ENCODE data around the gene REXO1.
"Not testable (repeated sequence)": the region's sequence is repeated elsewhere in the genome, so short reads cannot be mapped to it uniquely, and the experiment has no call there.

REXO1 gene

GRCh38 chr19:1876496-1877279 is 28.4 kb upstream of the REXO1 start:
- DNase-seq = not testable (repeated sequence)

DNA sequence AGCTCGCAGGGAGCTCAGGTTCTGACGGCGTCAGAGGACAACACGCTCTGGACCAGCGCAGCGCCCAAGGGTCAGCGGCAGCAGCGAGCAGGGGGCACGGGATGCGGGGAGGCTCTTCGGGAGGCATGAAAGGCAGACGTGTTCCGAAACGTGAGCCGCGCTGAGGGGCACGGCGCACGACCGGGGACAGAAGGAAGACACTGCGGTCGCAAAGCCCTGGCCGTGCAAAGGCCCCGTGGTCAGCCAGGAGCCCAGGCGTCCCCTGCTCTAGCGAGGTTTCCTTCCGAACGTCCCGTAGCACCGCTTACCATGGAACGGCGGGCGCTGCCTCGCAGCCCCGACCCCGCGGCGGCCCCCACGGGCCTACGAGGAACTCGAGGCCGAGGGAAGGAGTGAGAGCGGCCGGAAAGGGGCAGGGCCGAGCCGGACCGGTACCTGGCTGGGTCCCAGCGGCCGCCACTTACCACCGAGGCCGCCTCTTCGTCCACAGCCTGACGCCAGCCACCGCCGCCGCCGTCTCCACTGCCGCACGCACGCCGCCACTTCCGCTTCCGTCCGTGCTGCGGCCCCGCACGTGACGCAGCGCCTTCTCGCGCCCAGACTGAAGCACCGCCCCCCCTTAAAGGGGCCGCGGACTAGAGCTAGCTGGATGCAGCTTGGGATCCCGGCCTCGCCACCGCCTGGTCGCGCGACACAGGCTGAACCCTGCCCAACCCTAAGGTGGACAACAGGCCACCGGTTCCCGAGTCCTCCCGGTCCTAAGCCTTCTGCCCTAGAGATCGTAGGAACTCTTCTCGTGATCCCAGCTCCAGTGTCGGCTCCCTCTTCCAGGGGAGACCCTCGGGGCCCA is 27.6 kb upstream of the REXO1 start:
- DNase-seq = peak; percentile 90

GRCh38 chr19:1875265-1875645 is 27.0 kb upstream of the REXO1 start:
- not testable (repeated sequence) for DNase-seq

GRCh38 chr19:1874554-1875185 is 26.4 kb upstream of the REXO1 start:
- DNase-seq = no peak

- DNase-seq = no peak
Measured at GRCh38 chr19:1873524-1874473, 25.5 kb upstream of the REXO1 start.

DNA sequence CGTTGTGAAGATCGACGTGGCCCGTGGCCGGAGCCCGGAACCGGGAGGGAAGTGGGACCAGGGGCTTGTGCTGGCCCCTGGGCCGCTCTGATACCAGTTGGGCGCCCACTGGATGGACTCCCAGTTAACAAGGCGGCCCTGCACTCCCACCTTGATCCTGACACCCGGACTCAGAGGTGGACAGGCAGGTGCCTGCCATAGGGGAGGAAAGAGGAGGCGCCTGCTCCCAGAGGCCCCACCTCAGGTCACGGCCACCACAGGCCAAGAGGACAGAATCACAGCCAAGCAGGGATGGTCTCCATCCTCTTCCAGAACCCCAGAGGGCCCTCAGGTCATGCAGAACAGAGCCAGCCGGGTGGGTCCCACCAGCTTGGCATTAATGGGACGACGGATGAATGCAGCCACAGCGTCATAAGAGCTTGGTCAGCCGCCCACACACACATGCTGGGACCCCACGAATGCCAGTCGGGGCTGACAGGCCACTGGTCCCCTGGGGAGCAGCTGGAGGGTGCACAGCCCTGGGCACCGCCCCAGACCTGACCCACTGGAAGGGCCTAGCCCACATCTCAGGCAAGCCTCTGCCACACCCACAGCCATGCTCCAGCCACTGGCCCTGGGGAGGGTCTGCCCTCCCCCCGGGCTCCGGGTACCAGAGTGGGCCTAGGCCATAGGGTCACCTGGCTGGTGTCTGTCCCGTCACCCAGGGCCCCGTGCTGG is 24.7 kb upstream of the REXO1 start:
- DNase-seq = no peak

DNA sequence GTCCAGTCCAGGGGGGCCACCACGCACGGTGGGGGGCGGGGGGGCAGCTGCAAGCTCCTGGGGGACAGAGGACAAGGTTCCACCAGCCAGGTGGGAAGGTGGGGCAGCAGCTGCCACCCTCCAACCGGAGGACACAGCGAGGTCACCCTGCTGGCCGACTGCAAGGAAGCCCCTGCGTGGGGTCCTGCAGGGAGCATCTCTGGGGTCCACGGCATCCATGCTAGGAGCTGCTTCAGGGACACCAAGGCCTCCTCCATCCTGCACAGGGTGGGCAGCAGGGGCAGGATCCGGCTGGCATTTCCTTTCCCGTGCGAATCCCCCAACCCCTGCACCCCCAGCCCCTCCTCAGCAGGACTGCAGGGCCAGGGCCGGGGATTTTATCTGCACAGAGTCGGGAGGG is 23.3 kb upstream of the REXO1 start:
- DNase-seq = no peak

GRCh38 chr19:1871140-1871597 is 22.9 kb upstream of the REXO1 start:
- no peak for DNase-seq

DNA sequence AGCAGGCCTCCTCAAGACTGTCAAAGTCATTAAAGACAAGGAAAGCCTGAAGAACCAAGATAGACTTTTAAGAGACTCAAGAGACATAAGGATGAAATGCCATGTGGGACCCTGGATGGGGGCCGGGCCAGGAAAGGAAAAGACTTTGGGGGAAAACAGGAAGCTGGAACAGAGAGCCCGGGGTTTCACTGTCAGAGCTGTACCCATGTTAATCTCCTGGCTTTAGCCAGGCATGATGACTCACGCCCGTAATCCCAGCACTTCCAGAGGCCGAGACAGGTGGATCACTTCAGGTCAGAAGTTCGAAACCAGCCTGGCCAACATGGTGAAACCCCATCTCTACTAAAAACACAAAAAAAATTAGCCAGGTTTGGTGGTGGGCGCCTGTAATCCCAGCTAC is 20.7 kb upstream of the REXO1 start:
- peak; percentile 44 for DNase-seq

GRCh38 chr19:1867349-1867724 is 19.1 kb upstream of the REXO1 start:
- no peak for DNase-seq

GRCh38 chr19:1866693-1867348 is 18.5 kb upstream of the REXO1 start:
- no peak for DNase-seq

DNA sequence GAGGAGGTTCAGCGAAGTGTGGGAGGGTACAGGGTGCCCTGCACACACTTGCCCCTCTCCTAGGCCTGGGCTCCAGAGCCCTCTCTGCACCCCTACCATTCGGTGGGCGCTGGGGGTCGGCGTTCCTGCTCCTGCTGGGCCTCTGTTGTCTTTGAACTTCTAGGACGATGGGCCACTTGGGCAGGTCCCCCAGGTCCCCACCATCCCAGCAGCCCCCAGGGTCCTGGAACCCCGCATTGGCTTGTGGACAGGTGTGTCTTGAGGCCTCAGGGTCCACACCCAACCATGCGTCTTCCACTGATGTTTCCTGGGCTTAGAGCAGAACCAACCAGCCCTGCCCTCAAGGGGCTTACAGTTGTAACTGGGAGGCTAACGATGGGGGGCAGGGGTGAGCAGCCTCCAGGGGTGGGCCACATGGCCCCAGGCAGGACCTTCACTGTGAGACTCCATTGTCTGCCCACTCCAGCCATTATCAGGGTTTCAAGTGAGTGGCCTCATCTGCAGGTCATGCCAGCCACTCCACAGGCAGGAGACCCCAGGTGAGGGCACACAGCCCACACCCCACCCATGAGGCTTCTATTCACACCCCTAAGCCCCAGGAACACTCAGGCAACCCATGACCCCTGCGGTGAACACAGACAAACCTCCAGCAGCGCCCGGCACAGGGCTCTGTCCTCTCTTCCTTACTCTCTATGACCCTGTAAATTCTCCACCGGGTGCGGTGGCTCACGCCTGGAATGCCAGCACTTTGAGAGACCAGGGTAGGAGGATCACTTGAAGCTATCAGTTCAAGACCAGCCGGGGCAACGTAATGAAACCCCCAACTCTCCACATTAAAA is 17.1 kb upstream of the REXO1 start:
- no peak for DNase-seq

DNA sequence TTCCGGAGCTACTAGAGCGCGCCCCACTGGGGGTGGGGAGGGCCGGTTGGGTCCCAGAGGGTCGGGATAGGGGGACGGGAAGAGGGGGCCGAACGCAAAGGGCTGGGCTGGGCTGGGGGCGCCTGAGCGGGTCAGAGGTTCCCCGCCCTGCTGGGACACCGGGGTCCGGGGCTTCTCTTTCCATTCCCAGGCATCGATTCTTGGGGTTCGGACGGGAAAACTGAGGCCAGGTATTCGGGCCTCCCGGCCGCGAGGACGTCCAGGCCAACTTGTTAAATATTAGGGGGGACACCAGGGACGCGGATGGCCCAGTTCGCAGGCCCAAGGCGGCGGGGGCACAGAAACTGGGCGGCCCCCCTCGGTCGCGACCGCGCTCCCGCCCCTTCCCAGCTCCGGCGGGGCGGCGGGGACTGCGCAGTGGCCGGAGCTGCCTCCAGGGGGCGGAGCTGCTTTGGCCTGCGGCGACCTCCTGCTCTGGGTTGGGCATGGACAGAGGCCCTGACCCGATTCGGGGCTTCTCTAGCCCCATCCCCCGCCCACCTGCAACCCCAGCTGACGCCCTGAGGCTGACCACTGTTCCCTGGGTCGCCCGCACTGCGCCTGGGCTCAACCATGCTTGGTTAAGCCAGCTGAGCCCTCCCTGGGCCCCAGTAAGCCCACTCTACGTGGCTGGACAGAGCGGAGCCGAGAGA is 16.3 kb upstream of the REXO1 start:
- peak; percentile 76 for DNase-seq

GRCh38 chr19:1863638-1864479 is 15.6 kb upstream of the REXO1 start:
- peak; percentile 96 for DNase-seq

DNA sequence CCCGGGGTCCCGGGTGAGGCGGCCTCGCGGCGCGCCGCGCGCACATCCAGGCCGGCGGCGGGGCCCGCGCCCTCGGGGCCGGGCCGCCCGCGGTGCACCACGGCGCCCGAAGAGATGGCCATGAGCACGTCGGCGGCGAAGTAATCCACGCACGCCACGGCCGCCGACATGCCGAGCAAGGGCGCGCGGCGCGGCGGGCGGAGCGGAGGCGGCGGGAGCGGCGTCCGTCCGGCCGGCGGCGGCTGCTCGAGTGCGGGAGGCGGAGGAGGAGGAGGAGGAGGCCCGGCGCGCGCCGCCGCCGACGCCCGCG is 15.0 kb upstream of the REXO1 start, which contains the start of gene KLF16:
Gene KLF16, minus strand, starts transcription at position 252 of the 310 bp plus-strand sequence. Its CDS starts 82 bp downstream, at position 170.
- no peak for DNase-seq

DNA sequence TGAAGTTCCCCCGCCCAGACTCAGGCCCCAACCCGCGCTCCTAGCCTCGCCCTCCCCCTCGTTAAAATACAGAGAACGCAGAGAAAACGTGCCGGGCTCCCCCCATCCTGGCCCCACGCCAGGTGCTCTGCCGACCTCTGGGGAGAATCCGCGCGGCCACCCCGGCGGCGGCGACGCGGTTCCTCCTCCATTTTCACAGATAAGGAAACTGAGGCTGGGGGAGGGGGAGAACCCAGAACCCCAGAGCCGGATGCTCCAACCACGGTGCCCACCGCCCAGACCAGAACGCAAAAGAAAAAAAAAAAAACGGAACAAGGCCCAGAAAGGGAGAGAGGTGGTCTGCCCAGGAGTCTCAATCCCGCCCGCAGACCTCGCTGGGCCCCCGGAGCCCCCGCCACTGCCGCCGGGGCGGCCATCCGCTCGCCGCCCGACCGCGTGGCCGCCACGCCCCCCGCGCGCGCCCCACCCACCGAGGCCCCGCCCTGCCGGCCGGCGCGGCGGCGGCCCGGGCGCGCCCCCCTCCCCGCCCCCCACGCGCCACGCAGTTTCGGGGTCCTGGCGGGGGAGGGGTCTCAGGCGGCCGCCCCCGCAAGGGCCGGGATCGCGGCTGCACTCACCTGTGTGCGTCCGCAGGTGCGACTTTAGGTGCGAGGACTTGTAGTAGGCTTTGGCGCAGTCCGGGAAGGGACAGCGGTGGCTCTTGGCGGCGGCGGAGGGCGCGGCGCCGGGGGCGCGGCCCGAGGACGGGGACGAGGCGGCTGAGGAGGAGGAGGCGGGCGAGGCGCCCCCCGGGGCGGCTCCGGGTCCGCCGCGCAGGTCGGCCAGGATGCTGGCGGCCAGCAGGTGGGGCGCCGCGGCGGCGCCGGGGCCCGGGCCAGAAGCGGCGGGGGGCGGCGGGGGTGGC is 14.4 kb upstream of the REXO1 start:
- peak; percentile 51 for DNase-seq

DNA sequence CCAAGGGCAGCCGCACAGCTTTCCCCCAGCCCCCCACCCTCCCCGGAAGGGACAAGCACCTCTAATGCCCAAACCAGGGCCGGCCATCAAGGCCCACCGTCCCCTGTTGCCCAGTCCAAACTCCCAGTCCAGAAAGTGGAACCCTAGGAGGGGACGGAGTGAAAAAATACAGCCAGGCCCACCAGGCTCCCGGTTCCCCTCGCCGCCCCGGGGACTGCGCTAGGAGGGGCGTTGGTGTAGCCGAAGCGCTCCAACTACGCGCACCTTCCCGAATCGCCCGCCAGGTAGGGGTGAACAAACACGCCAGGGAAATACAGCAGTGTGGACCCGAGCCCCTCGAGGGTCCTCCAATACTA is 13.8 kb upstream of the REXO1 start:
- DNase-seq = peak; percentile 47

- DNase-seq = no peak
Measured at GRCh38 chr19:1861599-1862031, 13.3 kb upstream of the REXO1 start.
